ENCODE measurements around the gene UBE2L5. TPM values are rescaled to one million over a fixed set of nuclear protein-coding genes. Genes with fewer than 3 reads are reported as not detected.

UBE2L5 gene
- total and polyA plus RNA-seq, 2 experiments from 2014 or later, result not detected

- Histone ChIP-seq H3K36me3 (ENCODE audit: insufficient read depth) (no peaks in the 10 kb centered on the region), H3K4me3 (no peak overlapping the region), H3K4me1 (ENCODE audit: insufficient read depth) (no peaks in the 10 kb centered on the region), H2AFZ (no peak overlapping the region), H3K4me2 (no peak overlapping the region), H4K20me1 (replicated peaks; ENCODE audit: insufficient read depth) (no peaks in the 10 kb centered on the region), H3K9me2 (ENCODE audit: insufficient read depth) (no peaks in the 10 kb centered on the region; the same call in 1 of the 2 replicates), H3K27ac (ENCODE audit: low read depth) (no peak overlapping the region), H3F3A (replicated peaks; ENCODE audit: low read depth) (no peaks in the 10 kb centered on the region), H3K79me2 (replicated peaks; ENCODE audit: insufficient read depth) (no peaks in the 10 kb centered on the region), H3K27me3 (ENCODE audit: insufficient read depth) (no peaks in the 10 kb centered on the region)
- DNase-seq (ENCODE audit: low spot score) (no peak), ATAC-seq (no peak)
- H3K27ac Mint-ChIP-seq, result no peak overlapping the region
- no peaks in the 10 kb centered on the region for H3K36me3 Mint-ChIP-seq (ENCODE audit: low read depth)
- H3K4me3 Mint-ChIP-seq, result no peak overlapping the region
- no peaks in the 10 kb centered on the region for H3K4me1 Mint-ChIP-seq
- peaks cover 9% of the 10 kb centered on the region for H3K27me3 Mint-ChIP-seq (ENCODE audit: insufficient read depth, low read depth, poor library complexity)
- no peaks in the 10 kb centered on the region for H3K9me3 Mint-ChIP-seq
- TF ChIP-seq EZH2phosphoT487 (IDR thresholded peaks at IDR 0.05; ENCODE audit: unreplicated experiment), result no peak
- TF ChIP-seq ETS1 (IDR thresholded peaks at IDR 0.05), result no peak
- no peak for TF ChIP-seq ZNF462 (CRISPR knock-in tag; IDR thresholded peaks at IDR 0.05)
Observed at GRCh38 chr13:30437177-30437576, 14.9 kb downstream of the UBE2L5 start.

GRCh38 chr13:30438286-30438685 lies 16.0 kb downstream of the UBE2L5 start:
- no peaks in the 10 kb centered on the region for H3K79me2 ChIP-seq (replicated peaks; ENCODE audit: insufficient read depth)
- TF ChIP-seq, protein P1, sequence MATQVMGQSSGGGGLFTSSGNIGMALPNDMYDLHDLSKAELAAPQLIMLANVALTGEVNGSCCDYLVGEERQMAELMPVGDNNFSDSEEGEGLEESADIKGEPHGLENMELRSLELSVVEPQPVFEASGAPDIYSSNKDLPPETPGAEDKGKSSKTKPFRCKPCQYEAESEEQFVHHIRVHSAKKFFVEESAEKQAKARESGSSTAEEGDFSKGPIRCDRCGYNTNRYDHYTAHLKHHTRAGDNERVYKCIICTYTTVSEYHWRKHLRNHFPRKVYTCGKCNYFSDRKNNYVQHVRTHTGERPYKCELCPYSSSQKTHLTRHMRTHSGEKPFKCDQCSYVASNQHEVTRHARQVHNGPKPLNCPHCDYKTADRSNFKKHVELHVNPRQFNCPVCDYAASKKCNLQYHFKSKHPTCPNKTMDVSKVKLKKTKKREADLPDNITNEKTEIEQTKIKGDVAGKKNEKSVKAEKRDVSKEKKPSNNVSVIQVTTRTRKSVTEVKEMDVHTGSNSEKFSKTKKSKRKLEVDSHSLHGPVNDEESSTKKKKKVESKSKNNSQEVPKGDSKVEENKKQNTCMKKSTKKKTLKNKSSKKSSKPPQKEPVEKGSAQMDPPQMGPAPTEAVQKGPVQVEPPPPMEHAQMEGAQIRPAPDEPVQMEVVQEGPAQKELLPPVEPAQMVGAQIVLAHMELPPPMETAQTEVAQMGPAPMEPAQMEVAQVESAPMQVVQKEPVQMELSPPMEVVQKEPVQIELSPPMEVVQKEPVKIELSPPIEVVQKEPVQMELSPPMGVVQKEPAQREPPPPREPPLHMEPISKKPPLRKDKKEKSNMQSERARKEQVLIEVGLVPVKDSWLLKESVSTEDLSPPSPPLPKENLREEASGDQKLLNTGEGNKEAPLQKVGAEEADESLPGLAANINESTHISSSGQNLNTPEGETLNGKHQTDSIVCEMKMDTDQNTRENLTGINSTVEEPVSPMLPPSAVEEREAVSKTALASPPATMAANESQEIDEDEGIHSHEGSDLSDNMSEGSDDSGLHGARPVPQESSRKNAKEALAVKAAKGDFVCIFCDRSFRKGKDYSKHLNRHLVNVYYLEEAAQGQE (IDR thresholded peaks at IDR 0.05; ENCODE audit: unreplicated experiment), result no peak
- TF ChIP-seq ZNF114 (CRISPR knock-in tag; IDR thresholded peaks at IDR 0.05), result no peak

More at GRCh38 chr13:30438286-30438685, 16.0 kb downstream of the UBE2L5 start:
- no peak overlapping the region for H3K27ac ChIP-seq (ENCODE audit: low read depth)
- H3K36me3 ChIP-seq (ENCODE audit: insufficient read depth), result no peaks in the 10 kb centered on the region
- peaks cover under 1% of the 10 kb centered on the region; the same call in 1 of the 2 replicates for H3K4me1 ChIP-seq (ENCODE audit: insufficient read depth)
- no peaks in the 10 kb centered on the region for H3K9me3 Mint-ChIP-seq
- H3K4me2 ChIP-seq, result no peak overlapping the region
- no peaks in the 10 kb centered on the region for H3K36me3 Mint-ChIP-seq (ENCODE audit: low read depth)
- no peak overlapping the region for H3K4me3 ChIP-seq
- peaks cover 9% of the 10 kb centered on the region for H3K27me3 Mint-ChIP-seq (ENCODE audit: insufficient read depth, low read depth, poor library complexity)
- no peaks in the 10 kb centered on the region; the same call in 1 of the 2 replicates for H3K9me2 ChIP-seq (ENCODE audit: insufficient read depth)
- no peaks in the 10 kb centered on the region for H3F3A ChIP-seq (replicated peaks; ENCODE audit: low read depth)
- no peak overlapping the region for H3K4me3 Mint-ChIP-seq
- peak overlapping the region; percentile 47; the same call in 1 of the 2 replicates for H2AFZ ChIP-seq
- H3K27me3 ChIP-seq (ENCODE audit: insufficient read depth), result no peaks in the 10 kb centered on the region
- peaks cover 3% of the 10 kb centered on the region; the same call in 2 of the 3 replicates for H3K4me1 Mint-ChIP-seq
- no peak for DNase-seq (ENCODE audit: low spot score)
- ATAC-seq, result no peak
- no peaks in the 10 kb centered on the region for H4K20me1 ChIP-seq (replicated peaks; ENCODE audit: insufficient read depth)
- H3K27ac Mint-ChIP-seq, result no peak overlapping the region
